GM19463 (cell line): Measurements from ENCODE around the gene SH3PXD2B.
"Not testable (repeated sequence)": the region's sequence is repeated elsewhere in the genome, so short reads cannot be mapped to it uniquely, and the experiment has no call there.

Source experiments
- ATAC-seq: cut with Tn5 transposase; IDR thresholded peaks from one replicate; pipeline ENCODE4 v1.9.1; 2021; ENCODE audit warnings: mild to moderate bottlenecking, moderate library complexity; ENCODE audit not compliant: unreplicated experiment

SH3PXD2B gene

GRCh38 chr5:172311026-172311425, 143.3 kb downstream of the SH3PXD2B start:
- no peak for ATAC-seq

GRCh38 chr5:172305380-172305779, 148.9 kb downstream of the SH3PXD2B start:
- no peak for ATAC-seq

GRCh38 chr5:172303572-172304335, 150.6 kb downstream of the SH3PXD2B start:
- no peak for ATAC-seq

- ATAC-seq, result no peak
These were observed 151.2 kb downstream of the SH3PXD2B start for GRCh38 chr5:172303162-172303561.

GRCh38 chr5:172302047-172302710, 152.1 kb downstream of the SH3PXD2B start:
- no peak for ATAC-seq

GRCh38 chr5:172299916-172300439, 154.3 kb downstream of the SH3PXD2B start:
- ATAC-seq, result no peak

- no peak for ATAC-seq
These were observed 159.5 kb downstream of the SH3PXD2B start for GRCh38 chr5:172294831-172295230.

GRCh38 chr5:172293745-172294342, 160.5 kb downstream of the SH3PXD2B start:
- no peak for ATAC-seq

GRCh38 chr5:172293054-172293744, 161.1 kb downstream of the SH3PXD2B start:
- ATAC-seq, result peak; percentile 81

GRCh38 chr5:172291837-172292236, 162.5 kb downstream of the SH3PXD2B start:
- ATAC-seq, result not testable (repeated sequence)

GRCh38 chr5:172288465-172288864, 165.9 kb downstream of the SH3PXD2B start:
- no peak for ATAC-seq

- ATAC-seq, result not testable (repeated sequence)
These were observed 167.2 kb downstream of the SH3PXD2B start for GRCh38 chr5:172287140-172287539.

GRCh38 chr5:172285226-172286143, 168.8 kb downstream of the SH3PXD2B start:
- no peak for ATAC-seq

- ATAC-seq, result no peak
These were observed 169.7 kb downstream of the SH3PXD2B start for GRCh38 chr5:172284611-172284980.

GRCh38 chr5:172283862-172284610, 170.3 kb downstream of the SH3PXD2B start:
- ATAC-seq, result peak; percentile 84

- peak; percentile 88 for ATAC-seq
These were observed 171.1 kb downstream of the SH3PXD2B start, which contains the start of gene UBTD2 for GRCh38 chr5:172283020-172283861. Gene UBTD2, minus strand, starts transcription at chr5:172283764. Its CDS starts 99 bp downstream, at chr5:172283665.

GRCh38 chr5:172282272-172283019, 171.9 kb downstream of the SH3PXD2B start:
- ATAC-seq, result no peak

GRCh38 chr5:172281346-172281745, 173.0 kb downstream of the SH3PXD2B start:
- ATAC-seq, result no peak
